ENCODE measurements around the gene OST4.

OST4 gene

GRCh38 chr2:27092696-27093429 is 21.4 kb upstream of the OST4 start:
- DNase-seq, result no peak

- no peak for DNase-seq
These were observed 20.6 kb upstream of the OST4 start for GRCh38 chr2:27091746-27092695.

- DNase-seq, result no peak
These were observed 17.9 kb upstream of the OST4 start for GRCh38 chr2:27089111-27089954.

GRCh38 chr2:27088634-27089033 is 17.2 kb upstream of the OST4 start:
- DNase-seq, result no peak

- DNase-seq, result no peak
These were observed 16.5 kb upstream of the OST4 start for GRCh38 chr2:27087823-27088410.

- no peak for DNase-seq
These were observed 15.5 kb upstream of the OST4 start, which contains the start of gene KHK for GRCh38 chr2:27086724-27087593. KHK (plus strand) TSS chr2:27086772; CDS start chr2:27087260, 488 bp downstream.

GRCh38 chr2:27086090-27086723 is 14.8 kb upstream of the OST4 start:
- DNase-seq, result peak; percentile 98

GRCh38 chr2:27085673-27086089 is 14.2 kb upstream of the OST4 start:
- DNase-seq, result peak; percentile 29

GRCh38 chr2:27085062-27085672 is 13.7 kb upstream of the OST4 start:
- DNase-seq, result no peak

- DNase-seq, result no peak
These were observed 13.0 kb upstream of the OST4 start for GRCh38 chr2:27084297-27085061.

- DNase-seq, result no peak
These were observed 12.2 kb upstream of the OST4 start for GRCh38 chr2:27083410-27084296.

- DNase-seq, result no peak
These were observed 11.4 kb upstream of the OST4 start for GRCh38 chr2:27082773-27083409.

- DNase-seq, result no peak
These were observed 10.7 kb upstream of the OST4 start for GRCh38 chr2:27081984-27082772.

GRCh38 chr2:27080603-27080936 is 9.1 kb upstream of the OST4 start:
- DNase-seq, result no peak

GRCh38 chr2:27080140-27080469 is 8.7 kb upstream of the OST4 start:
- no peak for DNase-seq

- DNase-seq, result no peak
These were observed 8.0 kb upstream of the OST4 start for GRCh38 chr2:27079233-27080139.
